AG10803 (cell line): ENCODE measurements around the gene CCNI.

Experiments
- DNase-seq: peaks from one replicate; pipeline ENCODE4 v3.0.0; 2010; ENCODE audit warnings: low read depth
- H3K4me3 ChIP-seq: 2 replicates; pipeline ENCODE4 v1.5.1; 2011; ENCODE audit warnings: mild to moderate bottlenecking, low read length, control low read depth
- CTCF ChIP-seq: conservative IDR thresholded peaks from 2 replicates; pipeline ENCODE4 v1.5.1; 2011; ENCODE audit warnings: mild to moderate bottlenecking, low read length, control low read depth, inconsistent platforms

The CCNI gene

DNA sequence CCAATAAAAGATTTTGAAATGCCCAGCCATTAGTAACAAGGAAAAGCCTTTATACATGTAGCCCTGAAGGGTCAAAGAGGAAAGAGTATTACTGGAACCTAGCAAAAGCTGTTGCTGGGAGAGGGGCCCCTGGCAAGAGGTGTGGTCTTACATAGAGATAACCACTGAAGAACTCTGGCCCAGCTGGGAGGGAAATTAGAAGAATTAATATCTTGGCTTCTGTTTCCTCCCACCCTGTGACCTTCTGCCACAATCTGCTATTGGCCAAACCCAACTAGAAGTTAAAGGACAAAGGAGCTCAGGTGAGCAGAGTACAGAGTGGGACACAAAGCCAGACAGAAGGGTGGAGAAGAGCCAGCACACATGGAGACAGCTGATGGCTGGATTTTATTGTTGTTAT lies 41.9 kb upstream of the CCNI start:
- no peak overlapping the region for H3K4me3 ChIP-seq
- DNase-seq, result no peak
- no peak for TF ChIP-seq CTCF

DNA sequence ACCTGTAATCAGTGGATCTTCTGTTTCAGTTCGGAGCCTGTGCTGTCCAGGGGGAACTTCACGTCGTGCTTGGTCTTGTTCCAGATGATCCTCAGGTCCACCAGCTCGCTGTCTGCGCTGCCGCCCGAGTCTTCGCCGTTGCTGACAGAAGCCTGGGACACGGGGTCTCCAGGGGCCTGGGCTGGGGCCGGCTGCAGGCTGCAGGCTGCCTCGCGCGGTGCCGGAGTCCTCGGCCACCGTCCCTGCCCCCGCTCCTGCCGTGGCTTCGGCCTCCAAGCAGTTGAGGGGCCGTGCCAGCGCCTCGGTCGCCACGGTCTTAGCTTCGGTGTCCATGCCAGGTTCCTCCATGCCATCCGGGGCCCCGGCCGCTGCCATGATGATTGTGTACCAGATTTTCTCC lies 37.3 kb upstream of the CCNI start:
- no peak for DNase-seq
- H3K4me3 ChIP-seq, result no peak overlapping the region
- no peak for TF ChIP-seq CTCF

DNA sequence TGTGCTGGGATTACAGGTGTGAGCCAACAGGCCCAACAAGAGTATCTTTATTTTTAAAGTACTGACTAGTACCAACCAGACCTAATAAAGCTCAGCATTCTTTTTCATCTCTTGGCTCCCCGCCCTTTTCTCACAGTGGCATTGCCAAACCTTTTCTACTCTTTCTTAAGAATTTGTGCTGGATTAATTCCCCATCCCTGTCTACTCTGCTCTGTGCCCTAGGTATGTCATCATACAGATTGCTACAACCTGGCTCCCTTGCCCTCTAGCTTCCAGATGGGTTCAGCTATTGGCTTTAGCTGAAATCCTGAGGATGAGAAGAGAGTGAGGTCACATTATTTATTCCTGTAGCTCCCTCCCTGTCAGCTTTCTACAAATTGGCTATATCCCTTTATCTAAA lies 34.9 kb upstream of the CCNI start:
- no peak for TF ChIP-seq CTCF
- no peak overlapping the region for H3K4me3 ChIP-seq
- peak; percentile 35 for DNase-seq

- no peak for TF ChIP-seq CTCF
- no peak overlapping the region for H3K4me3 ChIP-seq
- peak; percentile 61 for DNase-seq
Observed at GRCh38 chr4:77104791-77105540, 29.2 kb upstream of the CCNI start.

DNA sequence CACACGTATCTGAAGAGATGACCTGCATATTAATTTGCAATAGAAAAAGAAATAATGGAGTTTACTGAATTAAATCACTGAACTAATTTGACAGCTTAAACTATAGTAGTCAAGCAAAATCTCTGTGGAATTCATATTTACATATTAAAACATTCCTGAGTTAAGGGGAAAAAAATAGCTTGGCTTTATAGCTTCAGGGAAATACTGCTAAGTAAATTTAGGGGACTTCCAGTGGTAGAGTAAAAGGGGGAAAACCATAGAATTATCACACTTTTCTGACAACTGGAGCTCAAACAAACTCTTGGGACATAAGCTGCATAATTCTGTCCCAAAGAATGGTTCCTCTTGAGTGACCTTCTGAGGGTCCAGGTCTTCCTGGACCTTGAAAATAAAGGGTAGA lies 28.6 kb upstream of the CCNI start:
- no peak for DNase-seq
- no peak for TF ChIP-seq CTCF
- no peak overlapping the region for H3K4me3 ChIP-seq

- no peak overlapping the region for H3K4me3 ChIP-seq
- no peak for TF ChIP-seq CTCF
- DNase-seq, result no peak
Observed at GRCh38 chr4:77100234-77100633, 24.4 kb upstream of the CCNI start.

- TF ChIP-seq CTCF, result no peak
- H3K4me3 ChIP-seq, result no peak overlapping the region
- no peak for DNase-seq
Observed at GRCh38 chr4:77097611-77098010, 21.8 kb upstream of the CCNI start.
